Right atrium auricular region (tissue), 2 donors: ENCODE measurements around the gene NAAA. TPM values are rescaled to one million over a fixed set of nuclear protein-coding genes. Genes with fewer than 3 reads are reported as not detected.

Experiments used
- DNase-seq: peaks from one replicate; pipeline ENCODE4 v3.0.0-alpha.2; 2019; ENCODE audit warnings: low spot score
- H3K27ac ChIP-seq, 2 donors: fragments of 200-600 bp; sonication (generic); 1 replicate in 1 of 2; 2 replicates in 1 of 2; pipeline ENCODE4 v1.5.1; 2016 to 2019
- H3K27me3 ChIP-seq, 2 donors: fragments of 200-600 bp; sonication (generic); one replicate each; pipeline versions ENCODE4 v1.5.1 to v1.6.0; 2017 to 2019
- H3K36me3 ChIP-seq: fragments of 200-600 bp; sonication (generic); one replicate; pipeline ENCODE4 v1.5.1; 2016
- H3K4me1 ChIP-seq, 2 donors: fragments of 200-600 bp; sonication (generic); one replicate each; pipeline versions ENCODE4 v1.5.1 to v1.6.0; 2017 to 2019
- H3K4me3 ChIP-seq, 2 donors: fragments of 200-600 bp; sonication (generic); 1 replicate in 1 of 2; 2 replicates in 1 of 2; pipeline ENCODE4 v1.5.1; 2017 to 2019; ENCODE audit warnings: mild to moderate bottlenecking in 1 of 2, moderate library complexity in 1 of 2
- H3K9me3 ChIP-seq, 2 donors: fragments of 200-600 bp; sonication (generic); one replicate each; pipeline ENCODE4 v1.5.1; 2019
- CTCF ChIP-seq, 2 donors: fragments of 200-600 bp; sonication (generic); IDR thresholded peaks; one replicate each; pipeline ENCODE4 v1.5.1; 2019; ENCODE audit warnings: antibody characterized with exemption in 2 of 2
- total RNA-seq, 2 donors: library from RNA; depleted of rRNA; stranded (reverse); fragments of >200 nt; gene quantifications; one replicate each; pipeline ENCODE4 v1.1.0, GENCODE V29; 2016

NAAA gene
- total RNA-seq, 2 donors from 2014 or later = 39.5 to 54.6 TPM

GRCh38 chr4:75889537-75890199 is 51.1 kb downstream of the NAAA start:
- H3K27ac ChIP-seq = no peak overlapping the region
- H3K36me3 ChIP-seq = no peaks in the 10 kb centered on the region
- no peaks in the 10 kb centered on the region for H3K27me3 ChIP-seq

DNA sequence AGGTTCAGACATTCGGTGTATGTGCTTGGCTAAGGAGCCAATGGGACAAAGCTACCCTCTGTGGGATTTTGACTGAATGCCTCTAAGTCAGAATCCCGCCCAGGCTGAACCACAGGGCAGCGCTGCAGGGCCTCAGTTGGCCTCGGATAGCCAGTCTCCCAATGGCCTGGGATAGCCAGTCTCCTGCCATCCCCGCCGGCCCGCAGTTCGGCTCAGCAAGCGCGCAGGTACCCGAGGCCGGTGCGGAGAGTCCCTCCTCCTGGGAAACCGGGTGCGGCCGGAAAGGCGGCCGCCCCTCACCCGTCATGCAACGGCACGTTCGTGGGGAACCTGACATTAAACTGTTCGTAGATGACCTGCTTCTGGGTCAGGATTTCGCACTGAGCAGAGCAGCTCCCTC is 54.7 kb downstream of the NAAA start:
- no peak for DNase-seq
- no peaks in the 10 kb centered on the region for H3K4me1 ChIP-seq
- H3K27me3 ChIP-seq = no peaks in the 10 kb centered on the region
- TF ChIP-seq CTCF (IDR thresholded peaks at IDR 0.05) = no peak
- H3K9me3 ChIP-seq = no peaks in the 10 kb centered on the region
- H3K36me3 ChIP-seq = no peaks in the 10 kb centered on the region
- H3K4me3 ChIP-seq = no peak overlapping the region
- no peak overlapping the region for H3K27ac ChIP-seq

More at GRCh38 chr4:75889537-75890199, 51.1 kb downstream of the NAAA start:
- Histone ChIP-seq H3K4me1 (no peaks in the 10 kb centered on the region), H3K9me3 (no peaks in the 10 kb centered on the region), H3K4me3 (no peak overlapping the region)
- DNase-seq = no peak
- no peak for TF ChIP-seq CTCF (IDR thresholded peaks at IDR 0.05)

GRCh38 chr4:75881476-75881875 is 59.3 kb downstream of the NAAA start:
- no peak for DNase-seq
- H3K27me3 ChIP-seq = no peaks in the 10 kb centered on the region
- TF ChIP-seq CTCF (IDR thresholded peaks at IDR 0.05) = no peak

DNA sequence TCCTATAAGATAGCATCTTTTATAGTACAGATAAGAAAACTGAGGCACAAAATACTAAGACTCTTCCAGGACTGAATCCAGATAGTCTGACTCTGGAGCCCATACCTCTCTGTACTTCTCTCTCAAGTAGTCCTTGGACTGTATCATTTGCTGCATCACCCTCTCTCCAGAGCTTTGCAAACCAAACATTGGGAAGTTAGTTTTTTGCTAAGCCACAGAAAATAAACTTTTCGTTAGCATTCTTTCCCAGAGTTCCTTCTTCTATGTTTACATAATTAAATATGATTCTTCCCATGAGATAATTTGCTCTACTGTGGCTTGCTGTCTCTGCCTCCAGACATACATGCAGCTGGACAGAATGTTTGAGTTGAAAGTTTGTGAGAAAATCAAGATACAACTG is 60.5 kb downstream of the NAAA start:
- H3K4me3 ChIP-seq = no peak overlapping the region
- no peaks in the 10 kb centered on the region for H3K9me3 ChIP-seq
- TF ChIP-seq CTCF (IDR thresholded peaks at IDR 0.05) = no peak
- H3K27me3 ChIP-seq = no peaks in the 10 kb centered on the region
- no peak for DNase-seq
- H3K27ac ChIP-seq = no peak overlapping the region
- no peaks in the 10 kb centered on the region for H3K36me3 ChIP-seq
- no peaks in the 10 kb centered on the region for H3K4me1 ChIP-seq

More at GRCh38 chr4:75881476-75881875, 59.3 kb downstream of the NAAA start:
- Histone ChIP-seq H3K4me3 (no peak overlapping the region), H3K27ac (no peak overlapping the region), H3K9me3 (no peaks in the 10 kb centered on the region), H3K36me3 (no peaks in the 10 kb centered on the region), H3K4me1 (no peaks in the 10 kb centered on the region)

- TF ChIP-seq CTCF (IDR thresholded peaks at IDR 0.05) = no peak
- Histone ChIP-seq H3K36me3 (no peaks in the 10 kb centered on the region), H3K9me3 (no peaks in the 10 kb centered on the region), H3K27me3 (no peaks in the 10 kb centered on the region), H3K4me1 (no peaks in the 10 kb centered on the region), H3K27ac (no peak overlapping the region), H3K4me3 (no peak overlapping the region)
- DNase-seq = no peak
These were observed 62.5 kb downstream of the NAAA start for GRCh38 chr4:75878246-75878756.

DNA sequence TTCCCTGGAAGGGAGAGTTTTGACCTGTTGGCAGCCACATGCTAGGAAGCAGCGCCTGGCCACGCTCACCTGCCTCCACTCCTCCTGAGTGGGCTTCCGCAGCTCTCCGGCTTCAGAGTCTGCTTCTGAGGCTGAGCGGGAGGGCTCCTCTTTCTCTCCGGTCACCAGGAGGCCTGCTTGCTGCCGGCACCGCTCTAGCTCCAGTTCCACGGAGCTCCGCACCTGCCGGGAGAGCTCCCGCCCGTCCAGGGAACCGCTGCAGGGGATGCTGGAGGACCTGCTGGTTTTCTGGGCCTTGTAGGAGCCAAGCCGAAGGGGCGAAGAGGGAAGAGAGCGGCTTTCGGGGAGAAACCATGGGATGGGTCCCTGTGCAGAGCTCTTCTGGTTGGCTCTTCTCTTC is 64.6 kb downstream of the NAAA start:
- Histone ChIP-seq H3K4me3 (no peak overlapping the region), H3K9me3 (no peaks in the 10 kb centered on the region), H3K36me3 (no peaks in the 10 kb centered on the region), H3K4me1 (no peaks in the 10 kb centered on the region), H3K27ac (no peak overlapping the region), H3K27me3 (no peaks in the 10 kb centered on the region)
- DNase-seq = no peak
- TF ChIP-seq CTCF (IDR thresholded peaks at IDR 0.05) = no peak
